Retinal pigment epithelial cell (primary cell): ENCODE data around the gene RYR2.

ENCODE experiments used
- DNase-seq: peaks from one replicate; pipeline ENCODE4 v3.0.0-alpha.2; 2010; ENCODE audit warnings: low read depth
- H3K4me3 ChIP-seq: 2 replicates; pipeline ENCODE4 v1.5.1; 2011; ENCODE audit warnings: mild to moderate bottlenecking, low read length, control low read depth, moderate library complexity
- TF ChIP-seq, protein P1 (sequence below): conservative IDR thresholded peaks from 2 replicates; pipeline ENCODE4 v1.5.1; 2011; ENCODE audit warnings: low read depth, low read length, control low read depth, inconsistent platforms

RYR2 gene

DNA sequence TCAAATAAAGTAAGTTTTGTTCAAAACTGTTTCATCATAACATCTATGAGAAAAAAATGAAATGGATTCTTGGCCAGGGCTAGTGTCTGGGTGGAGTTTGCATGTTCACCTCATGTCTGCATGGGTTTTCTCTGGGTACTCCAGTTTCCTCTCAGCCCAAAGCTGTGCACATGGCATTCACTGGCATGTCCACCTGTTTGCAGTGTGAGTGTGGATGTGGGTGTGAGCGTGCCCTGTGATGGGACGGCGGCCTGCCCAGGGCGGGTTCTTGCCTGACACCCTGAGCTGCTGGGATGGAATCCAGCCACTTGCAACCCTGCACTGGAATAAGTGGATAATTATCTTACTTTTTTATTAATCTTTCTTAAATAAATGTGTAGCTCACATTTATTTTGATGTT, 185.5 kb downstream of the RYR2 start:
- DNase-seq = no peak

DNA sequence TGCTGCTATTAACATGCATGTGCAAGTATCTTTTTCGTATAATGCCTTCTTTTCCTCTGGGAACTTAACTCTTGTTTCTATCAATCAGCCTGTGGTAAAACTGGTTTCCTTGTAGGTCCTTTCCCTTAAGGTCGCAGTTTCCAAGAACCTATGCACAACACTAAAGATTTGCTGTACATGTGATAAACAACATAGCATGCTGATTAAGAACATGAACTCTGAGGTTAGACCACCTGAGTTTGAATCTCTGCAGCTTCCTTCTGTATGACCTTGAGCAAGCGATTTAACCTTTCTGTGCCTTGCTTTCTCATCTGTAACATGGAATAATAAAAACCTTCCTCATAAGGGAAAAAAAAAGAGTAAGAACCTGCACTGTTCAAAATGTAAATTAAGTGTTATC, 186.4 kb downstream of the RYR2 start:
- TF ChIP-seq, protein P1, sequence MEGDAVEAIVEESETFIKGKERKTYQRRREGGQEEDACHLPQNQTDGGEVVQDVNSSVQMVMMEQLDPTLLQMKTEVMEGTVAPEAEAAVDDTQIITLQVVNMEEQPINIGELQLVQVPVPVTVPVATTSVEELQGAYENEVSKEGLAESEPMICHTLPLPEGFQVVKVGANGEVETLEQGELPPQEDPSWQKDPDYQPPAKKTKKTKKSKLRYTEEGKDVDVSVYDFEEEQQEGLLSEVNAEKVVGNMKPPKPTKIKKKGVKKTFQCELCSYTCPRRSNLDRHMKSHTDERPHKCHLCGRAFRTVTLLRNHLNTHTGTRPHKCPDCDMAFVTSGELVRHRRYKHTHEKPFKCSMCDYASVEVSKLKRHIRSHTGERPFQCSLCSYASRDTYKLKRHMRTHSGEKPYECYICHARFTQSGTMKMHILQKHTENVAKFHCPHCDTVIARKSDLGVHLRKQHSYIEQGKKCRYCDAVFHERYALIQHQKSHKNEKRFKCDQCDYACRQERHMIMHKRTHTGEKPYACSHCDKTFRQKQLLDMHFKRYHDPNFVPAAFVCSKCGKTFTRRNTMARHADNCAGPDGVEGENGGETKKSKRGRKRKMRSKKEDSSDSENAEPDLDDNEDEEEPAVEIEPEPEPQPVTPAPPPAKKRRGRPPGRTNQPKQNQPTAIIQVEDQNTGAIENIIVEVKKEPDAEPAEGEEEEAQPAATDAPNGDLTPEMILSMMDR = no peak
- DNase-seq = no peak
- no peak overlapping the region for H3K4me3 ChIP-seq

More for the DNA sequence above, 185.5 kb downstream of the RYR2 start:
- TF ChIP-seq, protein P1 = no peak
- no peak overlapping the region for H3K4me3 ChIP-seq

DNA sequence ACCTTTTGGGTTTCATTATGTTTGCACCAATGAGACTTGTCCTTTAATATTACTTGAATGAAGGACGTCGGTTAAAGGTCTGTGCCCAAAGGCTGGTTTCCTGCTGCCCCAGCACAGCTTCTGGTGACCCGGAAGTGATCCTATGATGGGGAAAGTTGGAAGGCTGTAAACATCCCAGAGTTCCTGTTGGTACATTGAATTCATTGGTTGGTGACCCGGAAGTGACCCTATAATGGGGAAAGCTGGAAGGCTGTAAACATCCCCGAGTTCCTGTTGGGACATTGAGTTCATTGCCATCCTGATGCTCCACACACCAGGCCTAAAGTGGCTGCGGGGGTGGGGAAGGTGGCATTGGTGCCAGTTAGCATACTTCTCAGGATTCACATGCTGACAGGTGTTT, 187.3 kb downstream of the RYR2 start:
- H3K4me3 ChIP-seq = no peak overlapping the region
- TF ChIP-seq, protein P1 = no peak
- DNase-seq = no peak

DNA sequence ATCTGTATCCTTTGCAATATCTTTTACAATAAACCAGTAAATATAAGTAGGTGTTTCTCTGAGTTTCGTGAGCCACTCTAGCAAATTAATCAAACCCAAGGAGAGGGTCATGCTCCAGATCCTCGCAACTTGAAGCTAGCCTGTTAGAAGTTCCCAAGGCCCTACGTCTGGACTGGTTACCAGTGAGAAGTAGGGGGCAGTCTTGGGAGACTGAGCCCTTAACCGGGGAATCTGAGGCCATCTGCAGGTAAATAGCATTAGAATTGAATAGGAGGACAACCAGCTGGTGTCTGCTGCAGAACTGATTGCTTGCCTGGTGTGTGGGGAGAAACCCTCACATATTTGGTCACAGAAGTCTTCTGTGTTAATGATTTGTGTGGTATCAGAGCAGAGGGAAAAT, 190.5 kb downstream of the RYR2 start:
- H3K4me3 ChIP-seq = no peak overlapping the region
- no peak for DNase-seq
- TF ChIP-seq, protein P1 = no peak

DNA sequence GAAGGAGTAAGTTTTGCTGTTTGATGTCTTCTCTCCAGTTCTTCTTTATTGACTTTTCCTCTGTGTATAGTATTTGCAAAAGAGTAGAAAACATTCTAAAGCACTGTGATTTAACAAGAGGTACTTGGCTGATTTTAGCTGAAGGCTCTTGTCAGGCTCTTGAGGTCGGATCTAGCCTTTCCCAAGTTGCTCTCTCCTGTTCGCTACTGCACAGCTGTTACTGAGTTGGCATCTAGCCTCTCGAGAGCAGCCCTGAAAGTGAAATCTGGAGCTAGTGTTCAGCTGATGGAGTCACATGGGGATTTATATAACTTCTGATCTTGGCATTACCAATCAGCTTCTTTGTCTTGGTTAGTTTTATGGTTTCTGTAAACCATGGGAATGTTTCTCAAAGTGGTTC, 193.1 kb downstream of the RYR2 start:
- DNase-seq = peak; percentile 16
- TF ChIP-seq, protein P1 = no peak
- H3K4me3 ChIP-seq = no peak overlapping the region

DNA sequence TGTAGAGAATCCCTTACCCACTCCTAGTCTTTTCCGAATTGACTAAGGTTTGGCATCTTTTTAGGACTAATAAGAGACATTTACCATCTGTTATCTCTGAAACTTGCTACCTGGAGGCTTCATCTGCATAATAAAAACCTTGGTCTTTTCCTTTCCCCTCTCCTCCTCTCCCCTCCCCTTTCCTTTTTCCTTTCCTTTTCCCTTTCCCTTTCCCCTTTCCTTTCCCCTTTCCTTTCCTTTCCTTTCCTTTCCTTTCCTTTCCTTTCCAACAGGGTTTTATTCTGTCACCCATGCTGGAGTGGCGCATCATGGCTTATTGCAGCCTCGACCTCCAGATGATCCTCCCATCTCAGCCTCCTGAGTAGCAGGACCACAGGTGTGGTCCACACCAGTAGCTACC, 195.7 kb downstream of the RYR2 start:
- no peak overlapping the region for H3K4me3 ChIP-seq
- DNase-seq = no peak
- TF ChIP-seq, protein P1 = no peak

DNA sequence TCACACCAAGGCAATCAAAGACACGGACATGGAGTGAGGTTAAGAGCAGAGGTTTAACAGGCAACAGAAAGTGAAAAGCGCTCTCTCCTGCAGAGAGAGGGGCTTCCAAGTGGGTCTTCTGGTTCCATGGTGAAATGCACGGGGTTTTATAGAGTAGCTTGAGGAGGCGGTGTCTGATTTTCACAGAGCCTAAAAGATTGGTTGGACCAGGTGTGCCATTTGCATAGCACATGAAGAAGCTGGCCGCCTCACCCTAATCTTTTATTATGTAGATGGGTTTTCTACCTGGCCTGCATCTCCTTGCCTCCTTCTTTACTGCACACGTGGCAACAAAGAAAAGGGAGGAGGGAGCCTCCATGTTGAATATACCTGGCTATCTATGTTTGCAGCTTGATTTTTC, 197.3 kb downstream of the RYR2 start:
- TF ChIP-seq, protein P1 = no peak
- H3K4me3 ChIP-seq = no peak overlapping the region
- no peak for DNase-seq
